Measurements from ENCODE around the gene COPS7B. TPM values are rescaled to one million over a fixed set of nuclear protein-coding genes. Genes with fewer than 3 reads are reported as not detected.

COPS7B gene
- total RNA-seq, 4 donors from 2014 or later = 14.8 to 24.1 (median 19.4) TPM

GRCh38 chr2:231751042-231751815, 35.0 kb upstream of the COPS7B start:
- in situ Hi-C loops (cut with MboI; ENCODE audit: low sequenced_read_pairs in 4 of 4) (no loop called here), intact Hi-C loops (cut with DNase I; ENCODE audit: low total_unique reads) (no loop called here)
- no peaks in the 10 kb centered on the region for H3K27me3 ChIP-seq
- no peaks in the 10 kb centered on the region for H3K36me3 ChIP-seq
- H3K4me3 ChIP-seq = no peak overlapping the region
- ATAC-seq (no peak), DNase-seq (no peak)
- no peak overlapping the region for H3K27ac ChIP-seq
- H3K9me3 ChIP-seq = no peaks in the 10 kb centered on the region
- TF ChIP-seq POLR2A (IDR thresholded peaks at IDR 0.05) = no peak
- TF ChIP-seq, protein P1, sequence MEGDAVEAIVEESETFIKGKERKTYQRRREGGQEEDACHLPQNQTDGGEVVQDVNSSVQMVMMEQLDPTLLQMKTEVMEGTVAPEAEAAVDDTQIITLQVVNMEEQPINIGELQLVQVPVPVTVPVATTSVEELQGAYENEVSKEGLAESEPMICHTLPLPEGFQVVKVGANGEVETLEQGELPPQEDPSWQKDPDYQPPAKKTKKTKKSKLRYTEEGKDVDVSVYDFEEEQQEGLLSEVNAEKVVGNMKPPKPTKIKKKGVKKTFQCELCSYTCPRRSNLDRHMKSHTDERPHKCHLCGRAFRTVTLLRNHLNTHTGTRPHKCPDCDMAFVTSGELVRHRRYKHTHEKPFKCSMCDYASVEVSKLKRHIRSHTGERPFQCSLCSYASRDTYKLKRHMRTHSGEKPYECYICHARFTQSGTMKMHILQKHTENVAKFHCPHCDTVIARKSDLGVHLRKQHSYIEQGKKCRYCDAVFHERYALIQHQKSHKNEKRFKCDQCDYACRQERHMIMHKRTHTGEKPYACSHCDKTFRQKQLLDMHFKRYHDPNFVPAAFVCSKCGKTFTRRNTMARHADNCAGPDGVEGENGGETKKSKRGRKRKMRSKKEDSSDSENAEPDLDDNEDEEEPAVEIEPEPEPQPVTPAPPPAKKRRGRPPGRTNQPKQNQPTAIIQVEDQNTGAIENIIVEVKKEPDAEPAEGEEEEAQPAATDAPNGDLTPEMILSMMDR (IDR thresholded peaks at IDR 0.05 in 4 of 5, conservative IDR thresholded peaks at IDR 0.05 in 1 of 5) = no peak
- no peaks in the 10 kb centered on the region for H3K4me1 ChIP-seq

DNA sequence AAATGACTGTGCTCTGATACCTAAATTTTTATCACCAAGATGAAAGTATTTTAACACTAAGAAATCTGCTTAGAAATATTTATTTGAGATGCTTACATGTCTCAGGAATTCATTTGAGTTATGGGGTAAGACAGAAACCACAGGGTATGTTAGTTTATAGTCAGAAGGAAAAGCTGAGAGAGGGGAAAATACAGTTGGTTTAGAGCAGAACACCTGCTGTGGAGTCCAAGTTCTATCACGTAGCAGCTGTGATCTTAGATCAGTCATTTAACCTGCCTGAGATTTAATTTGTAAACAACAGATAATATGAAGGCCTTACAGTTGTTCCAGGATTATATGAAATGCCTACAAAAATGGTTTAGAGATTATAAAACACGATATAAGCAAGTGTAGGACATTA, 34.2 kb upstream of the COPS7B start:
- Histone ChIP-seq H3K27ac (no peak overlapping the region), H3K9me3 (no peaks in the 10 kb centered on the region), H3K4me1 (no peaks in the 10 kb centered on the region), H3K27me3 (no peaks in the 10 kb centered on the region), H3K4me3 (no peak overlapping the region), H3K36me3 (no peaks in the 10 kb centered on the region)
- in situ Hi-C loops (cut with MboI; ENCODE audit: low sequenced_read_pairs in 4 of 4) = no loop called here
- DNase-seq (no peak), ATAC-seq (no peak)
- intact Hi-C loops (cut with DNase I; ENCODE audit: low total_unique reads) = no loop called here
- no peak for TF ChIP-seq POLR2A (IDR thresholded peaks at IDR 0.05)
- TF ChIP-seq, protein P1 (IDR thresholded peaks at IDR 0.05 in 4 of 5, conservative IDR thresholded peaks at IDR 0.05 in 1 of 5) = no peak

GRCh38 chr2:231761735-231762134, 24.5 kb upstream of the COPS7B start:
- no peak overlapping the region for H3K27ac ChIP-seq
- in situ Hi-C loops (cut with MboI; ENCODE audit: low sequenced_read_pairs in 4 of 4) (no loop called here), intact Hi-C loops (cut with DNase I; ENCODE audit: low total_unique reads) (no loop called here)
- no peaks in the 10 kb centered on the region for H3K27me3 ChIP-seq
- H3K4me1 ChIP-seq = peaks cover 0 to 8% of the 10 kb centered on the region in 2 donors
- no peak for ATAC-seq
- TF ChIP-seq, protein P1 (IDR thresholded peaks at IDR 0.05 in 4 of 5, conservative IDR thresholded peaks at IDR 0.05 in 1 of 5) = no peak
- H3K4me3 ChIP-seq = no peak overlapping the region
- no peaks in the 10 kb centered on the region for H3K9me3 ChIP-seq
- H3K36me3 ChIP-seq = no peaks in the 10 kb centered on the region
- no peak for DNase-seq

GRCh38 chr2:231764124-231764523, 22.1 kb upstream of the COPS7B start:
- no peak overlapping the region for H3K27ac ChIP-seq
- TF ChIP-seq, protein P1 (IDR thresholded peaks at IDR 0.05 in 4 of 5, conservative IDR thresholded peaks at IDR 0.05 in 1 of 5) = no peak
- no peak for TF ChIP-seq POLR2A (IDR thresholded peaks at IDR 0.05)
- no peaks in the 10 kb centered on the region for H3K9me3 ChIP-seq
- peaks cover 0 to 8% of the 10 kb centered on the region in 2 donors for H3K4me1 ChIP-seq
- H3K36me3 ChIP-seq = no peaks in the 10 kb centered on the region
- H3K27me3 ChIP-seq = no peaks in the 10 kb centered on the region
- intact Hi-C loops (cut with DNase I; ENCODE audit: low total_unique reads) = no loop called here
- no peak for DNase-seq
- in situ Hi-C loops (cut with MboI; ENCODE audit: low sequenced_read_pairs in 4 of 4) = no loop called here
- H3K4me3 ChIP-seq = no peak overlapping the region
- ATAC-seq = no peak

- TF ChIP-seq, protein P1 (IDR thresholded peaks at IDR 0.05 in 4 of 5, conservative IDR thresholded peaks at IDR 0.05 in 1 of 5) = no peak
- TF ChIP-seq POLR2A (IDR thresholded peaks at IDR 0.05) = no peak
- intact Hi-C loops (cut with DNase I; ENCODE audit: low total_unique reads) (no loop called here), in situ Hi-C loops (cut with MboI; ENCODE audit: low sequenced_read_pairs in 4 of 4) (no loop called here)
- no peak overlapping the region for H3K27ac ChIP-seq
- ATAC-seq (no peak), DNase-seq (no peak)
- no peaks in the 10 kb centered on the region for H3K36me3 ChIP-seq
- peaks cover 0 to 8% of the 10 kb centered on the region in 2 donors for H3K4me1 ChIP-seq
- no peaks in the 10 kb centered on the region for H3K27me3 ChIP-seq
- H3K4me3 ChIP-seq = no peak overlapping the region
- H3K9me3 ChIP-seq = no peaks in the 10 kb centered on the region
These were observed 21.5 kb upstream of the COPS7B start for GRCh38 chr2:231764760-231765159.
